ENCODE data around the gene DIAPH1.
A peak's percentile ranks its signal among the peaks of the same experiment; 100 is the strongest.

DIAPH1 gene

GRCh38 chr5:141515946-141516671 lies 102.7 kb downstream of the DIAPH1 start:
- peaks cover 3% of the 10 kb centered on the region for H3K27me3 Mint-ChIP-seq (ENCODE audit: low read depth)
- H3K4me3 Mint-ChIP-seq, result peak overlapping the region in 2 of 3 experiments; percentile 14 to 51
- no peaks in the 10 kb centered on the region for H3K9me3 Mint-ChIP-seq
- peaks cover 58% of the 10 kb centered on the region for H3K36me3 Mint-ChIP-seq (ENCODE audit: low read depth)
- peaks cover 93% of the 10 kb centered on the region for H3K4me1 Mint-ChIP-seq
- TF ChIP-seq CTCF (IDR thresholded peaks at IDR 0.05; ENCODE audit: unreplicated experiment in 3 of 3), result no peak
- peak overlapping the region in 1 of 3 experiments; percentile 99 for H3K27ac Mint-ChIP-seq

DNA sequence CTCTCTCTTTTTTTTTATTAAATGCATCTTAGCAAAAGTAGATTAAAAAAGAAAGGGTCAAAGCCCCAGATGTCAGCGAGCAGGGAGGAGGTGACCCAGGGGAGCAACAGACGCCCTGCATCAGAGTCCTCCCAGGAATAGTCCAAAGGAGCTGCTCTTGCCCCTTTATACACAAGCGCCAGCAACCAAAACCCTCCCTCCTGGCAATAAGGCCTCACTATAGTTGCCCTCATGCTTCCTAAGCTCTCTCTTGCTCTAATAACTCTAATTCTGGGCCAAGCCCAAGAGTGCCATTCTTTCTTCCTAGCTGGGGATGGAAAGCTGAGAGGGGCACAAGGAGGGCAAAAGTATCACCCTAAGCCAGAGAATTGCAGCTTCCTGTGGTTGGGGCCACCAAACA lies 103.7 kb downstream of the DIAPH1 start:
- H3K4me3 Mint-ChIP-seq, result peak overlapping the region; percentile 54 to 64 (median 63)

DNA sequence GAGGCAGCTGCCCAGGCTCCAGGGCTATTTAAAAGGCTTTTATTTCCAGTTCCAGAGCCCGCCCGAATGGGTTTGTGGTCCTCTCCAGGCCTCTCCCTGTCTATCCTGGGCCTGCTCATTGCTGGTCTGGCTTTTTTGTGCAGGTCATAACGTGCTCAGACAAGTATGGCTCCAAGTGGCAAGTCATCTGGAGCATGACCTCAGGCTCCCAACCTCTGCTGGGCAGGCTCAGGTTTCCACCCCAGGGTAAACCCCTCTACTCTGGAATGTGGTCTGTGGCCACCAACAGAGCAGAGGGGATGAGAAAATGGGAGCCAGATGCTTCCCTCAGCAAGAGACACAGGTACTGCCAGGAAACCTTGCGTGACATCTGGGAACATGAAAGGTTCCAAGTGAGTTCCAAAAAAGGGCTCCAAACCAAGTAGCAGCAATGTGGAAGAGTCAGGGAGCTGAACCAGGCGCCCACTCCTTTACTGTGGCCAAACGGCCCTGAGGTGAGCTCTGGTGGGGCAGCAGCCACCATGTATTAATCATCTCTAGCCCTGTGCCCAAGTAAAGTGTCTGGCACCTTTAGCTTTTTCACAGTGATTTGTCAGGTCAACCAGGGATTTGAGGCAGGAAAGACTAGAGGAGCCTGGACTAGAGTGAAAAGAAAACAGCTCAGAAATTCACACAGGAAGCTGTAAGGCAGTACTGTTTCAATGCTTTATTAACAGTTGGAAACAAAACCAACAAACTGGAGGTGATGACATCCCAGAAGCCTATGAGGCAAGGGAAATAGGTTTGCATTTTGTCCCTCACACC lies 104.3 kb downstream of the DIAPH1 start:
- Mint-ChIP-seq H3K9me3 (no peaks in the 10 kb centered on the region), H3K4me1 (peaks cover 87% of the 10 kb centered on the region), H3K4me3 (peak overlapping the region; percentile 83 to 89 (median 86)), H3K27me3 (ENCODE audit: low read depth) (peaks cover 3% of the 10 kb centered on the region), H3K36me3 (ENCODE audit: low read depth) (peaks cover 55% of the 10 kb centered on the region), H3K27ac (peak overlapping the region in 1 of 3 experiments; percentile 99)
- TF ChIP-seq CTCF (IDR thresholded peaks at IDR 0.05; ENCODE audit: unreplicated experiment in 3 of 3), result no peak

More for the DNA sequence above, 103.7 kb downstream of the DIAPH1 start:
- Mint-ChIP-seq H3K4me1 (peaks cover 87% of the 10 kb centered on the region), H3K27me3 (ENCODE audit: low read depth) (peaks cover 3% of the 10 kb centered on the region), H3K27ac (peak overlapping the region in 1 of 3 experiments; percentile 99), H3K9me3 (no peaks in the 10 kb centered on the region), H3K36me3 (ENCODE audit: low read depth) (peaks cover 55% of the 10 kb centered on the region)
- no peak for TF ChIP-seq CTCF (IDR thresholded peaks at IDR 0.05; ENCODE audit: unreplicated experiment in 3 of 3)

- Mint-ChIP-seq H3K27ac (peak overlapping the region in 1 of 3 experiments; percentile 99), H3K36me3 (ENCODE audit: low read depth) (peaks cover 48% of the 10 kb centered on the region), H3K27me3 (ENCODE audit: low read depth) (peaks cover 3% of the 10 kb centered on the region), H3K4me1 (peaks cover 87% of the 10 kb centered on the region), H3K9me3 (no peaks in the 10 kb centered on the region), H3K4me3 (peak overlapping the region; percentile 83 to 89 (median 86))
- TF ChIP-seq CTCF (IDR thresholded peaks at IDR 0.05; ENCODE audit: unreplicated experiment in 3 of 3), result no peak
Observed at GRCh38 chr5:141513627-141514329, 105.0 kb downstream of the DIAPH1 start.

- H3K4me3 Mint-ChIP-seq, result peak overlapping the region; percentile 83 to 89 (median 86)
Observed at GRCh38 chr5:141512911-141513626, 105.7 kb downstream of the DIAPH1 start.

More at GRCh38 chr5:141512911-141513626, 105.7 kb downstream of the DIAPH1 start:
- Mint-ChIP-seq H3K4me1 (peaks cover 87% of the 10 kb centered on the region), H3K27me3 (ENCODE audit: low read depth) (peaks cover 3% of the 10 kb centered on the region), H3K36me3 (ENCODE audit: low read depth) (peaks cover 43% of the 10 kb centered on the region), H3K9me3 (no peaks in the 10 kb centered on the region), H3K27ac (peak overlapping the region in 1 of 3 experiments; percentile 99)
- TF ChIP-seq CTCF (IDR thresholded peaks at IDR 0.05; ENCODE audit: unreplicated experiment in 3 of 3), result no peak

Data from nephron (organoid).